NCI-H1105 (cell line): Measurements from ENCODE around the gene WNT8A.
"Not testable (repeated sequence)": the region's sequence is repeated elsewhere in the genome, so short reads cannot be mapped to it uniquely, and the experiment has no call there.

Source experiments
- DNase-seq: peaks from one replicate; lab custom pipeline; 2025; lab: John Stamatoyannopoulos, UW

The WNT8A gene, protein sequence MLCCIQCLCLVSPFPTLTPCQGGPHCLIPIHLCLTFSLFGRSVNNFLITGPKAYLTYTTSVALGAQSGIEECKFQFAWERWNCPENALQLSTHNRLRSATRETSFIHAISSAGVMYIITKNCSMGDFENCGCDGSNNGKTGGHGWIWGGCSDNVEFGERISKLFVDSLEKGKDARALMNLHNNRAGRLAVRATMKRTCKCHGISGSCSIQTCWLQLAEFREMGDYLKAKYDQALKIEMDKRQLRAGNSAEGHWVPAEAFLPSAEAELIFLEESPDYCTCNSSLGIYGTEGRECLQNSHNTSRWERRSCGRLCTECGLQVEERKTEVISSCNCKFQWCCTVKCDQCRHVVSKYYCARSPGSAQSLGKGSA

GRCh38 chr5:138083702-138084101 is at the start of gene WNT8A:
TSS of gene WNT8A (plus strand) at chr5:138084033. CDS start at chr5:138084128, 95 bp downstream.
- DNase-seq: no peak

DNA sequence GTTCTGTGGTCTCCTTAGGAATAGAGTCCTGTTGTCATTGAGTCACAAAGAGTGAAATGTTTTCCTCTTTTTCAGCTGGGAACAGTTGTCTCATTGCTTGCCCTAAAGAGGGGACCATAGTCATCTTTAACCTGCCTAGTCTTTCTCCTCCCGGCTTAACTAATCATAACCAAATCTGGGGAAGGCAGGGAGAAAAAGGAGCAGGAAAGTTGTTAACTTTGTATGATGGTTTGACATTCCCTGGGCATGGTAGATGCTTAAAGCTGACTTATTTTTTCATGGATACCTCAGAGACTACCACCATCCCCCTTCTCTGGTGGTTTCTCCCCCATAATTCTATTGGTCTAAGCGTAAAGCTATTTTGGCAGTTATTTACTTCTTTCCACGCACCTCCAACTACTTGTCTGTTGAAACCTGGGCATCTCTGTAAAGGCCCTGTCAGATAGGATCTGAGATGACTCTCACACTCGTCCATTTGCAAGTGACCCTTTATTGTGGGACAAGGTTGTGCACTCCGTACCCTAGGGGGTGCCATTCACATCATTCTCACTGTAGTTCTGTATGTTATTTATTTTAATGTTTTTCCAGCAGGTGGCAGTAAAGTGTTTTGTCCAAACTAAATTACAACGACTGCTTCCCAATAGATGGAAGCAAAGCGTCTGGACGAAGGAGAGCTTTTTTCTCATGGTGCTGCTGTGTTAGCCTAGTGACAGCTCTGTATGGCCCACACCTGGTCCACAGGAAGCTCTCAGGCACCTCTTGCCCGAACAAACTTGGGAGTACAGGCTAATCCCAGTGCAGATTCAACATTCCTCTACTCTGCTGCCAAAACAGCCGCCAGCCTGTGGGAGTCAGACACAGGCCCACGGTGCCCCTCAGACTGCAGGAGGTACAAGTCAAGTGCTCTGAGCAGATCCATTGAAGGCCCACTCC is 48.0 kb upstream of the WNT8A start:
- peak; percentile 56 for DNase-seq

GRCh38 chr5:138037271-138037670 is 46.6 kb upstream of the WNT8A start:
- DNase-seq: no peak

- DNase-seq: no peak
Observed at GRCh38 chr5:138037907-138038633, 45.8 kb upstream of the WNT8A start.

DNA sequence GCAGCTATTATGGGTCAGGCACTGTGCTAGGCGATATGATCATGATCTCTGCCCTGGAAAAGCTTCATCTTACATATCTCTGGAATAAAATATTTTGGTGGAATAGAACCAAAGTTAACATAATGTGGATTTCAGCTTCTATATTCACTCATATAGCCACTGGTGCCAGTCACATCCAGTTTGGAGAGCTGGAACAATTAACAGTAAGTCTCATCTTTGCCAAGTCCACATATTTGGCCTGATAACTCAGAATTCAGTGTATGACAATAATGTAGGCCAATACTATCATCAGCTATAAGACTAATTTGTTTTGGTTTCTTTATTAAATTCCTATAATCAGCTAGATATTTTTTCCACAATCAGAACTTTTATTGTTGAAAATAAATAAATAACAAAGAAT is 45.0 kb upstream of the WNT8A start:
- DNase-seq: no peak

DNA sequence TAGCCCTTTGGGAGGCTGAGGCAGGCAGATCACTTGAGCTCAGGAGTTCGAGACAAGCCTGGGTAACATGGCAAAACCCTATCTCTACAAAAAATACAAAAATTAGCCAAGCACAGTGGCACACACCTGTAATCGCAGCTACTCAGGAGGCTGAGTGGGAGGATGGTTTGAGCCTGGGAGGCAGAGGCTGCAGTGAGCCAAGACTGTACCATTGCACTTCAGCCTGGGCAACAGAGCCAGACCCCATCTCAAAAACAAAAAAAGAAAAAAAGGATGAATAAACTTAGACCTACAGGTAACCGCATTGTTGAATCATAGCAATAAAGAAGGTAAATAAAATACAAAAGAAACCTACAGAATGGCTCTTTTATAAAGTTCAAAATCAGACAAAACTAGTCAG is 38.5 kb upstream of the WNT8A start:
- DNase-seq: not testable (repeated sequence)

- no peak for DNase-seq
Observed at GRCh38 chr5:138051441-138052296, 32.2 kb upstream of the WNT8A start.

DNA sequence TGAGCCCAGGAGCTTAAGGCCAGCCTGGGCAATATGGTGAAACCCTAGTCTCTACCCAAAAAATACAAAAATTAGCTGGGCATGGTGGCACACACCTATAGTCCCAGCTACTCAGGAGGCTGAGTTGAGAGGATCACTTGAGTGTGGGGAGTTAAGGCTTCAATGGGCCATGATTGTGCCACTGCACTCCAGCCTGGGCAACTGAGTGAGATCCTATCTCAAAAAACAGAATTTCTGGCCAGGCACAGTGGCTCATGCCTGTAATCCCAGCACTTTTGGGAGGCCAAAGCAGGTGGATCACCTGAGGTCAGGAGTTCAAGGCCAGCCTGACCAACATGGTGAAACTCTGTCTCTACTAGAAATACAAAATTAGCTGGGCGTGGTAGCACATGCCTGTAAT is 31.1 kb upstream of the WNT8A start:
- DNase-seq: not testable (repeated sequence)

GRCh38 chr5:138053554-138053953 is 30.3 kb upstream of the WNT8A start:
- DNase-seq: no peak

- DNase-seq: no peak
Observed at GRCh38 chr5:138054206-138054605, 29.6 kb upstream of the WNT8A start.

DNA sequence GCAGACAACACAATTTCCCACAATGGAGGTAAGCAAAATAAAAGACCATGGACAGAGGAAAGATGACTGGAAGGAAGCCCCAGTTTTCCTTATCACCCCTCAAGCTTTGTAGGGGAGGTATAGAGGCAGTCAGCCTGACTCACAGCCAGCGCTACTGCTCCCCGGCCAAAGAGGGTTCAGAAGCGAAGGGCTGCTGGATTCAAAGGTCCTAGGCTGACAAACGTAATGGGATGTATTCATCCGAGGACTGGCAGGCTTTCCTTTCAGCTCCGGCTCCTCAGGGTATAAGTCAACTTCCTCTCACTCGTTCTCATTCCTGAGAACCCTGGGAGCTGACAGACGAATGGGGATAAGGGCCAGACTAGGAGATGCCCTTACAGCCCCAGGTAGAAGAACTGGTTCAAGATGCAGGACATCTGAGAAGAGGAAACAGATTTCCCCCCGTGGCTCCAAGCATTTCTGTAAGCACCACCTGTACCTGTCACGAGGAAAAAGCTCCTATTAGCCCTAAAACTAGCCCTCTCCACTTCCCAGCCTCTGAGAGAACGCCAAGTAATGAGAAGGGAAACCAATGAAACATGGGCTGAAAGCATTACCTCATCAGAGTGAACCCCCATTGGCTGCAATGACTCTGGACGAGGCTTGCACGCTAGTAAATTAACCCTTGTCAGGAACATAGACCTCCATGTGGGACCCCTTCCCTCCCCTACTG is 28.8 kb upstream of the WNT8A start:
- DNase-seq: no peak

- no peak for DNase-seq
Observed at GRCh38 chr5:138064526-138064925, 19.3 kb upstream of the WNT8A start.

- DNase-seq: no peak
Observed at GRCh38 chr5:138065102-138065501, 18.7 kb upstream of the WNT8A start.

- no peak for DNase-seq
Observed at GRCh38 chr5:138067945-138068344, 15.9 kb upstream of the WNT8A start.

DNA sequence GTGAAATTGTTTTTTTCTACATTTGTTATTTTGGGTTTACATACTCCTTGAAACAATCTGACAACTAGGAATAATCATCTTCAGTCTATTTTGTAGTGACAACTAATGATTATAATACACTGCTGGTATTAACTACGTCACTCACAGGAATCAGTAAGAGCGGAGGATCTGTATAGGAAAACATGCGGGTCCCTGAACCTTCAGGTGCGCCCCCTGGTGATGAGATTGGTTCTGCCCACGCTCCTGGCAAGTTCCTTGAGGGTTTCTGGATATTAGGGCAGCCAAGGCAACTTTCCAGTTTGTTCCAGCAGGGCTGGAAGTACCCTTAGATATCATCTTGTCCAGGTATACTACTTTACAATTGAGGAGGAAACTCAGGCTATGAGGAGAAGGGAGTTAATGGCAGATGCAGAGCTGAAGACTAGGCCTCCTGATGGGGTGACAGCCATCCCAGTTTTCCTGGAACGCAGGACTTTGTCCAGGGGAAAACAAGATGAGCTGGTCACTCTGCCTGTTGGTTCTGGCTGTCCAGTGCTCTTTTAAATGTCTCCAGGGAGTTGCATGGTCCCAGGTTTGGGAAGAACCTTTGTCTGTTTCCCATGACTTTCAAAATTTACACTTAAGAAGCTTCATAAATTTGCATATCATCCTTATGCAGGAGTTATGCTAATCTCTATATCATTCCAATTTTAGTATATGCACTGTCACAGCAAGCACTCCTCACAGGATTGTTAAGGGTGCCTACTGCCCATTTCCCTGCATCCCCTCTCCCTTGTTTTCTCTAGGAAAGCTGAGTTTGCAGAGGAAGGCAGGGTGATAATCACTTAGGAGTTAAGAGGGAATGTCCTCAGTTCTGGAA is 14.9 kb upstream of the WNT8A start:
- peak; percentile 6 for DNase-seq

DNA sequence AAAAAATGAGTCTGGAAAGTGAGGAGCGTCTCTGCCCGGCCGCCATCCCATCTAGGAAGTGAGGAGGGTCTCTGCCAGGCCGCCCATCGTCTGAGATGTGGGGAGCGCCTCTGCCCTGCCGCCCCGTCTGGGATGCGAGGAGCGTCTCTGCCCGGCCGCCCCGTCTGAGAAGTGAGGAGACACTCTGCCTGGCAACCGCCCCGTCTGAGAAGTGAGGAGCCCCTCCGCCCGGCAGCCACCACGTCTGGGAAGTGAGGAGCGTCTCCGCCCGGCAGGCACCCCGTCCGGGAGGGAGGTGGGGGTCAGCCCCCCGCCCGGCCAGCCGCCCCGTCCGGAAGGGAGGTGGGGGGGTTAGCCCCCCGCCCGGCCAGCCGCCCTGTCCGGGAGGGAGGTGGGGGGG is 13.8 kb upstream of the WNT8A start:
- DNase-seq: not testable (repeated sequence)

DNA sequence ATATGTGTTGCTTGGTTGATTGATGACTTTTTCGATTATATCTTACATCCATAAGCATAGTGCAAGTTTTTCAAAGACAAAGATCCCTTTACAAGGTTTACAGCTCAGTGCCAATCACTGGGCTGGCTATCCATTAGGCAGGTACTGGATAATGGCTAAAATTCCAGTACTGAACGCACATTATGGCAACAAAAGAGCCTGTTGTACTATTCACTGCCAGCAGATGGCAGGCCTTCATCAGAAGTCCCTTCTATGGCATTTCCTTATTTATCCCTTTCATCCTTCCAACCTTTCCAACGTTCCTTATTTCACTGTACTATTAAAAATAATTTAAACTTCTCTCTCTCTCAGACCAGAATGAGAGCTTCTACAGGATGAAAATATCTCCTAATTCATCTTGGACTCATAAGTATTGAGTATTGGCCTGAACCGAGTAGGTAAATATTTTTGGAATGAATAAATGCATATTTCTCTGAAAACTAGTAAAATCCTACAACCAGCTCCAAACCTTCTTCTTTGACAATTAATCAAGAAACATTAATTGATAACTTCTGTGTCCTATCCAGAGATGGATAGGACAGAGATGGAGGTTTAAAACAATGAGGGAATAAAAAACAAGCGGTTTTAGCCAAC is 6.7 kb upstream of the WNT8A start:
- DNase-seq: peak; percentile 19

GRCh38 chr5:138078006-138078643 is 5.7 kb upstream of the WNT8A start:
- no peak for DNase-seq

DNA sequence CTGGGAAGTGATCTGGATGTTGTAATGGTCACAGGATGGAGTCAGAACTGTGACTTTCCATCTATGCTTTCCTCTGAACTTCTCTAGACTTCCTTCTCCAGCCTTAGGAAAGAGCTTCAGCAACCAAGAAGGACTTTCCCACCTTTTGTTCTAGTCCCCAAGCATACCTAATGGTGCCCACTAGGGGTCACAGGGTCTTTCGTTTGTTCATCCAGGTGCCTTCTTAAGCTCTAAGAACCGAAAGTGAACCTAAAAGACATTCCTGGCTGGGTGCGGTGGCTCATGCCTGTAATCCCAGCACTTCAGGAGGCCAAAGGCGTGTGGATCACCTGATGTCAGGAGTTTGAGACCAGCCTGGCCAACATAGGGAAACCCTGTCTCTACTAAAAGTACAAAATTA is 1.8 kb upstream of the WNT8A start:
- no peak for DNase-seq
